HG03108 (cell line): ENCODE data around the gene ATP8A1.
"Not testable (repeated sequence)": the region's sequence is repeated elsewhere in the genome, so short reads cannot be mapped to it uniquely, and the experiment has no call there.

Experiments used
- ATAC-seq: cut with Tn5 transposase; IDR thresholded peaks from one replicate; pipeline ENCODE4 v1.9.1; 2021; ENCODE audit warnings: moderate library complexity; ENCODE audit not compliant: unreplicated experiment

The ATP8A1 gene

GRCh38 chr4:42513748-42514492 is 143.0 kb downstream of the ATP8A1 start:
- ATAC-seq = no peak

- ATAC-seq = no peak
These were observed 144.7 kb downstream of the ATP8A1 start for GRCh38 chr4:42512226-42512625.

- ATAC-seq = no peak
These were observed 146.7 kb downstream of the ATP8A1 start for GRCh38 chr4:42510225-42510624.

- ATAC-seq = no peak
These were observed 155.1 kb downstream of the ATP8A1 start for GRCh38 chr4:42501624-42502401.

GRCh38 chr4:42498040-42498439 is 158.9 kb downstream of the ATP8A1 start:
- no peak for ATAC-seq

- ATAC-seq = no peak
These were observed 159.6 kb downstream of the ATP8A1 start for GRCh38 chr4:42497142-42497910.

- ATAC-seq = no peak
These were observed 163.9 kb downstream of the ATP8A1 start for GRCh38 chr4:42492962-42493361.

GRCh38 chr4:42490015-42490414 is 166.9 kb downstream of the ATP8A1 start:
- ATAC-seq = no peak

- ATAC-seq = peak; percentile 71
These were observed 167.8 kb downstream of the ATP8A1 start for GRCh38 chr4:42489095-42489494.

GRCh38 chr4:42488554-42488953 is 168.4 kb downstream of the ATP8A1 start:
- ATAC-seq = no peak

- ATAC-seq = peak; percentile 85
These were observed 168.8 kb downstream of the ATP8A1 start for GRCh38 chr4:42488114-42488513.

GRCh38 chr4:42487230-42487629 is 169.7 kb downstream of the ATP8A1 start:
- no peak for ATAC-seq

- not testable (repeated sequence) for ATAC-seq
These were observed 170.7 kb downstream of the ATP8A1 start for GRCh38 chr4:42486156-42486555.

- no peak for ATAC-seq
These were observed 172.3 kb downstream of the ATP8A1 start for GRCh38 chr4:42484630-42485029.

- ATAC-seq = no peak
These were observed 173.2 kb downstream of the ATP8A1 start for GRCh38 chr4:42483426-42484379.

- no peak for ATAC-seq
These were observed 174.2 kb downstream of the ATP8A1 start for GRCh38 chr4:42482516-42483327.

GRCh38 chr4:42480717-42481116 is 176.2 kb downstream of the ATP8A1 start:
- ATAC-seq = no peak

GRCh38 chr4:42480281-42480680 is 176.6 kb downstream of the ATP8A1 start:
- no peak for ATAC-seq

- no peak for ATAC-seq
These were observed 178.0 kb downstream of the ATP8A1 start for GRCh38 chr4:42478946-42479345.

GRCh38 chr4:42478509-42478908 is 178.4 kb downstream of the ATP8A1 start:
- ATAC-seq = peak; percentile 60
